Fibroblast of the aortic adventitia (primary cell): Measurements from ENCODE around the gene CANT1. TPM values are rescaled to one million over a fixed set of nuclear protein-coding genes. Genes with fewer than 3 reads are reported as not detected.
A peak's percentile ranks its signal among the peaks of the same experiment; 100 is the strongest.

Source experiments
- DNase-seq: peaks from one replicate; pipeline ENCODE4 v3.0.0-alpha.2; 2010; ENCODE audit warnings: low read depth
- H3K4me3 ChIP-seq: 2 replicates; pipeline ENCODE4 v1.5.1; 2011; ENCODE audit warnings: low read depth, mild to moderate bottlenecking, control low read depth, low read length, moderate library complexity
- total RNA-seq: library from RNA; depleted of rRNA; stranded (reverse); fragments of >200 nt; gene quantifications from 2 replicates; pipeline ENCODE4 v1.2.3, GENCODE V29; 2012; ENCODE audit warnings: low replicate concordance
- TF ChIP-seq, protein P1 (sequence below): IDR thresholded peaks from 2 replicates; pipeline ENCODE4 v1.5.1; 2011; ENCODE audit warnings: mild to moderate bottlenecking, low read length, control low read depth, inconsistent platforms; ENCODE audit not compliant: insufficient read depth

CANT1 gene
- total RNA-seq, 1 donor, result 53.0 TPM

DNA sequence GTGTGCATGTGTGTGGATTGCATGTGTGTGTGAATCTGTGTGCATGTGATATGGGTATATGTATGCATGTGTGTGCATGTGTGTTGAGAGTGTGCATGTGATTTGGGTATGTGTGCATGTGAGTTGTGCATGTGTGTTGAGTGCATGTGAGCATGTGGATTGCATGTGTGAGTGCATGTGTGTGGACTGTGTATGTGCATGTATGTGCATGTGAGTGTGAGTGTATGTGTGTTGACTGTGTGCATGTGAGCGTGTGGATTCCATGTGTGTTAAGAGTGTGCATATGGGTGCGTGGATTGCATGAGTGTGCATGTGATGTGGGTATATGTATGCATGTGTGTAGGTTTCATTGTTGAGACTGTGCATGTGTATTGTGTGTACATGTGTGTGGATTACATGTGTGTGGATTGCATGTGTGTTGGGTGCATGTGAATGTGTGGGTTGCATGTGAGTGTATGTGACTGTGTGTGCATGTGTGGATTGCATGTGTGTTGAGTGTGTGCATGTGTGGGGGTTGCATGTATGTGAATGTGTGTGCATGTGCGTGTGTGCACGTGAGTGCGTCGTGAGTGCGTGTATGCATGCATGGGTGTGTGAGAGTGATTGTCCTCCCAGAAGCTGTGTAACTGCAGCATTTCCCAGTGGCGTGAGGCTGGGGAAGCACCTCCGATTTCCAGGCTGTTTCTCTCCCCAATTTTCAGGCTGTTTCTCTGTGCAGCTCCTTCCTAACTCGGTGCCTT is 33.8 kb upstream of the CANT1 start:
- TF ChIP-seq, protein P1, sequence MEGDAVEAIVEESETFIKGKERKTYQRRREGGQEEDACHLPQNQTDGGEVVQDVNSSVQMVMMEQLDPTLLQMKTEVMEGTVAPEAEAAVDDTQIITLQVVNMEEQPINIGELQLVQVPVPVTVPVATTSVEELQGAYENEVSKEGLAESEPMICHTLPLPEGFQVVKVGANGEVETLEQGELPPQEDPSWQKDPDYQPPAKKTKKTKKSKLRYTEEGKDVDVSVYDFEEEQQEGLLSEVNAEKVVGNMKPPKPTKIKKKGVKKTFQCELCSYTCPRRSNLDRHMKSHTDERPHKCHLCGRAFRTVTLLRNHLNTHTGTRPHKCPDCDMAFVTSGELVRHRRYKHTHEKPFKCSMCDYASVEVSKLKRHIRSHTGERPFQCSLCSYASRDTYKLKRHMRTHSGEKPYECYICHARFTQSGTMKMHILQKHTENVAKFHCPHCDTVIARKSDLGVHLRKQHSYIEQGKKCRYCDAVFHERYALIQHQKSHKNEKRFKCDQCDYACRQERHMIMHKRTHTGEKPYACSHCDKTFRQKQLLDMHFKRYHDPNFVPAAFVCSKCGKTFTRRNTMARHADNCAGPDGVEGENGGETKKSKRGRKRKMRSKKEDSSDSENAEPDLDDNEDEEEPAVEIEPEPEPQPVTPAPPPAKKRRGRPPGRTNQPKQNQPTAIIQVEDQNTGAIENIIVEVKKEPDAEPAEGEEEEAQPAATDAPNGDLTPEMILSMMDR, result no peak
- no peak for DNase-seq
- no peak overlapping the region for H3K4me3 ChIP-seq

- DNase-seq, result peak; percentile 65
- no peak overlapping the region for H3K4me3 ChIP-seq
- TF ChIP-seq, protein P1, result peak; percentile 87
Observed at GRCh38 chr17:79042421-79043190, 33.0 kb upstream of the CANT1 start.

DNA sequence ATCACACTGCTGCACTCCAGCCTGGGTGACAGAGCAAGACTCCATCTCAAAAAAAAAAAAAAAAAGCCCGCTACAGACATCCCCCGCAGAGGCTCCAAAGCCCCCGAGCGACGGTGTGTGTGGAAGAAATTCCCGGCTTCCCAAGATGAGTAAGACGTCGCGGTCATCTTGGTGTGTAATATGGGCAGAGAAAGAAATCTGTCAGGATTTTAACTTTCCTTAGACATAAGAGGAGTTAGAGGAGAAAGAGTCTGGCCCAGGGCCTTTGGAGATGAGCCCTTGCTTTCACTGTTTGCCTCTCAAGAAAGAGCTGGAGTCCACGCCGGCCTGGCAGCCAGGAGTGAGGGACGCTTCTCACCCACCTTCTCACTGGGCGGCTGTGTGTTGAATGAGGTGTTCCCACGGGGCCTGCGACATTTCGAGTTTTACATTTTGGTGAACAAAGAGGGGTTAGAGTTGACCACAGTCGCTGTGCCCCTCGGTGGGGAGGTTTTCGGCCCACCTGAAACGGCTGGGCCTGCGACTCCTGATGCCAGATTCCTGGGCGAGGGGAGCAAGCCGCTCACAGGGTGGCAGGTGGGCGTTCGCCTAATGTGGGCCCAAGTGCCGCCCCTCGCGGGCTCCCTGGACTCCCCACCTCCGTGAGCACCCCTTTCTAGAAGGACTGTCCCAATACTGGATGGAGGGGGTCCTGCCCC is 32.3 kb upstream of the CANT1 start:
- DNase-seq, result no peak
- no peak overlapping the region for H3K4me3 ChIP-seq
- TF ChIP-seq, protein P1, result no peak

- DNase-seq, result no peak
- H3K4me3 ChIP-seq, result no peak overlapping the region
- TF ChIP-seq, protein P1, result no peak
Observed at GRCh38 chr17:79041041-79041570, 31.5 kb upstream of the CANT1 start.

GRCh38 chr17:79039886-79040285 is 30.3 kb upstream of the CANT1 start:
- no peak for DNase-seq
- no peak overlapping the region for H3K4me3 ChIP-seq
- TF ChIP-seq, protein P1, result no peak

DNA sequence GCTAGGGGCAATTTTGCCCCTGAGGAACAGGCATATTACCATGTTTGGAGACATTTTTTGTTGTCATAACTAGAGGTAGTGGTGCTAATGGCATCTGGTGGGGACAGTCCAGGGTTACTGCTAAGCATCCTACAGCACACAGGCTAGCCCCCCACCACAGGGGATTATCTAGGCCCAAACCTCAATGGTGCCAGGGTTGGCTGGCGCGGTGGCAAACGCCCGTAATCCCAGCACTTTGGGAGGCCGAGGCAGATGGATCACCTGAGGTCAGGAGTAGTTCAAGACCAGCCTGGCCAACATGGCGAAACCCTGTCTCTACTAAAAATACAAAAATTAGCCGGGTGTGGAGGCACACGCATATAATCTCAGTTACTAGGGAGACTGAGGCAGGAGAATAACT is 29.6 kb upstream of the CANT1 start:
- DNase-seq, result no peak
- H3K4me3 ChIP-seq, result no peak overlapping the region
- TF ChIP-seq, protein P1, result no peak
